Stimulated activated CD4-positive, alpha-beta T cell treated with anti-CD3 and anti-CD28 coated beads, Interleukin-15, amount 100 ng/mL, for 1 hour (primary cell): ENCODE data around the gene C10orf67.
"Not testable (repeated sequence)": the region's sequence is repeated elsewhere in the genome, so short reads cannot be mapped to it uniquely, and the experiment has no call there.

Experiments used
- DNase-seq, 2 donors: peaks; one replicate each; pipeline ENCODE4 v3.0.0-alpha.2; 2020; ENCODE audit warnings: low read depth in 1 of 2, low spot score in 1 of 2

Gene C10orf67

GRCh38 chr10:23362879-23363792 lies 18.5 kb upstream of the C10orf67 start:
- no peak for DNase-seq

GRCh38 chr10:23362069-23362830 lies 17.7 kb upstream of the C10orf67 start:
- DNase-seq: no peak

GRCh38 chr10:23361665-23362064 lies 17.1 kb upstream of the C10orf67 start:
- no peak for DNase-seq

- DNase-seq: no peak
Observed at GRCh38 chr10:23359692-23360380, 15.2 kb upstream of the C10orf67 start.

GRCh38 chr10:23358357-23358756 lies 13.8 kb upstream of the C10orf67 start:
- DNase-seq: no peak

- no peak for DNase-seq
Observed at GRCh38 chr10:23354630-23355279, 10.2 kb upstream of the C10orf67 start.

- DNase-seq: no peak
Observed at GRCh38 chr10:23351926-23352519, 7.4 kb upstream of the C10orf67 start.

GRCh38 chr10:23350706-23351105 lies 6.1 kb upstream of the C10orf67 start:
- not testable (repeated sequence) for DNase-seq

GRCh38 chr10:23345861-23346260 lies 1.3 kb upstream of the C10orf67 start:
- no peak for DNase-seq

- DNase-seq: peak; percentile 10 to 44
Observed at GRCh38 chr10:23343591-23344240, 881 bp downstream of the C10orf67 start.

GRCh38 chr10:23342213-23342884 lies 2.2 kb downstream of the C10orf67 start:
- DNase-seq: no peak

- DNase-seq: no peak
Observed at GRCh38 chr10:23341004-23341403, 3.6 kb downstream of the C10orf67 start.

- DNase-seq: no peak
Observed at GRCh38 chr10:23340354-23340753, 4.2 kb downstream of the C10orf67 start.

GRCh38 chr10:23338886-23339285 lies 5.7 kb downstream of the C10orf67 start:
- DNase-seq: no peak

GRCh38 chr10:23338155-23338828 lies 6.3 kb downstream of the C10orf67 start:
- no peak for DNase-seq

- no peak for DNase-seq
Observed at GRCh38 chr10:23337616-23338015, 7.0 kb downstream of the C10orf67 start.

GRCh38 chr10:23331567-23332301 lies 12.9 kb downstream of the C10orf67 start:
- DNase-seq: no peak

GRCh38 chr10:23330948-23331347 lies 13.6 kb downstream of the C10orf67 start:
- no peak for DNase-seq
